Measurements from ENCODE around the gene LCE1A. TPM values are rescaled to one million over a fixed set of nuclear protein-coding genes. Genes with fewer than 3 reads are reported as not detected.

Gene LCE1A
- total and polyA plus RNA-seq, 2 of the 8 experiments (the other 6 are each of a cell fraction or from before 2014, with no cell fraction given), result not detected

DNA sequence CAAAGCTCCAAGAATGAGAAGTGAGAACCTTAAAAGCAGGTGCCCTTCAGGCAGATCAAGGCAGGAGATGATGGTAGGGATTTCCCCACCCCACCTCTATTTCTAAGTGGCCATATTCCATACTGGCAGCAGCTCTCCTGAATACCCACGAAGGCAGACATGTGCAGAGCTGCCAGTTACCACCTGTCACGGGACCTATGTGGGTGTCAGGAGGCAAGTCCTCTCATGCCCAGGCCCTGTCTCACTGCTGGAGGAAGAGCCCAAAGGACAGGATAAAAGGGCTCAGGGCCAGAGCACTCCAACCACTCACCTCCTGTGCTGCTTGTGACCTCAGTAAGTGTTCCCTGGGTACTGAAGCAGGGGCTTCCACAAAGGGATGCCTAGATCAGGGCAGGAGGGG is 16.2 kb upstream of the LCE1A start:
- CTCF ChIA-PET (ENCODE audit: partially characterized antibody), result no interaction called here
- no peak overlapping the region for H3K4me2 ChIP-seq (ENCODE audit: insufficient read depth in 1 of 2, low read depth in 2 of 2, low read length in 2 of 2)
- H3K9ac ChIP-seq (replicated peaks in 1 of 4; ENCODE audit: extremely low read depth in 1 of 4, low read depth in 3 of 4, low read length in 3 of 4), result no peak overlapping the region
- no peak overlapping the region for H2BK120ac ChIP-seq (replicated peaks; ENCODE audit: low read depth, low read length)
- H3K4me1 ChIP-seq (replicated peaks in 1 of 4; ENCODE audit: control insufficient read depth in 3 of 4, insufficient read depth in 4 of 4, low read length in 3 of 4), result no peaks in the 10 kb centered on the region
- H3K79me2 ChIP-seq (ENCODE audit: control insufficient read depth in 1 of 2, insufficient read depth in 2 of 2, low read length in 2 of 2), result no peaks in the 10 kb centered on the region
- FAIRE-seq, result no peak
- H3K23ac ChIP-seq (ENCODE audit: insufficient read length), result no peak overlapping the region
- DNase-seq (ENCODE audit: low read depth in 1 of 2, low spot score in 2 of 2), result no peak
- WGBS, 2 experiments (ENCODE audit: extremely low coverage in 1 of 2, insufficient coverage in 1 of 2, insufficient read length in 1 of 2, insufficient replicate concordance in 2 of 2, low coverage in 1 of 2, low lambda C conversion rate in 2 of 2, missing lambda C conversion rate in 1 of 2), result 69% methylated on average over 2 of the region's 2 CpGs; no CpG with 5 or more reads in 1 of the 2 experiments
- H2BK20ac ChIP-seq (ENCODE audit: low read length), result no peak overlapping the region
- H4K91ac ChIP-seq (replicated peaks; ENCODE audit: insufficient read length, low read length), result no peak overlapping the region
- H4K20me1 ChIP-seq (replicated peaks in 1 of 2; ENCODE audit: control insufficient read depth in 1 of 2, insufficient read depth in 2 of 2, low read length in 2 of 2), result no peaks in the 10 kb centered on the region
- H3K14ac ChIP-seq (ENCODE audit: insufficient read length), result no peak overlapping the region
- no peak overlapping the region for H3K27ac ChIP-seq (ENCODE audit: low read depth, low read length)
- H3K36me3 ChIP-seq (ENCODE audit: control insufficient read depth in 2 of 4, insufficient read depth in 4 of 4, low read length in 3 of 4), result no peaks in the 10 kb centered on the region
- no peak overlapping the region for H2BK15ac ChIP-seq (ENCODE audit: low read length)
- H3K56ac ChIP-seq (replicated peaks; ENCODE audit: insufficient read length, low read depth, low read length), result no peak overlapping the region
- no peak overlapping the region for H4K5ac ChIP-seq (ENCODE audit: insufficient read length, low read depth, low read length)
- no peak overlapping the region for H2AFZ ChIP-seq (ENCODE audit: low read length)
- H3K27me3 ChIP-seq (replicated peaks in 1 of 4; ENCODE audit: control insufficient read depth in 3 of 4, extremely low read depth in 1 of 4, insufficient read depth in 3 of 4, low read length in 3 of 4), result no peaks in the 10 kb centered on the region
- no peak overlapping the region for H3K18ac ChIP-seq (ENCODE audit: extremely low read depth, low read length)
- no peak overlapping the region for H4K8ac ChIP-seq (ENCODE audit: extremely low read depth, insufficient read depth, low read length)
- H2AK5ac ChIP-seq (ENCODE audit: low read depth, low read length), result no peak overlapping the region
- H2BK5ac ChIP-seq (ENCODE audit: low read depth, low read length), result no peak overlapping the region
- H3K79me1 ChIP-seq (ENCODE audit: low read depth, low read length), result no peaks in the 10 kb centered on the region
- POLR2A ChIA-PET (ENCODE audit: partially characterized antibody), result no interaction called here
- peaks cover 54 to 80% of the 10 kb centered on the region in 2 experiments for H3K9me3 ChIP-seq (ENCODE audit: insufficient read depth in 2 of 2, low read depth in 1 of 2, low read length in 1 of 2)
- H3K4ac ChIP-seq (replicated peaks; ENCODE audit: insufficient read length, low read depth, low read length), result no peak overlapping the region
- H2BK12ac ChIP-seq (ENCODE audit: low read depth, low read length), result no peak overlapping the region
- no peak overlapping the region for H3K4me3 ChIP-seq (ENCODE audit: extremely low read depth in 1 of 4, insufficient read depth in 2 of 4, low read depth in 3 of 4, low read length in 4 of 4)
- no peaks in the 10 kb centered on the region for H3K23me2 ChIP-seq (ENCODE audit: low read depth, low read length)
- TF ChIP-seq HDAC6 (IDR thresholded peaks at IDR 0.05; ENCODE audit: low read depth, low read length) (no peak), CTBP2 (IDR thresholded peaks at IDR 0.05; ENCODE audit: borderline replicate concordance, insufficient read depth, insufficient read length, low read length) (no peak), CBX8 (IDR thresholded peaks at IDR 0.05; ENCODE audit: borderline replicate concordance, low read depth, low read length) (no peak), SIN3A (conservative IDR thresholded peaks at IDR 0.05 in 1 of 2, IDR thresholded peaks at IDR 0.05 in 1 of 2; ENCODE audit: low read depth in 1 of 2, low read length in 2 of 2) (no peak), SP2 (IDR thresholded peaks at IDR 0.05; ENCODE audit: low read length) (no peak), CREB1 (IDR thresholded peaks at IDR 0.05) (no peak), YY1 (IDR thresholded peaks at IDR 0.05; ENCODE audit: low read depth, low read length) (no peak), RAD21 (IDR thresholded peaks at IDR 0.05 in 1 of 2, conservative IDR thresholded peaks at IDR 0.05 in 1 of 2; ENCODE audit: low read depth in 2 of 2, low read length in 2 of 2) (no peak), CHD1 (IDR thresholded peaks at IDR 0.05; ENCODE audit: low read depth, low read length) (no peak), FOSL1 (IDR thresholded peaks at IDR 0.05; ENCODE audit: insufficient read depth, low read depth, low read length) (no peak), TBP (IDR thresholded peaks at IDR 0.05; ENCODE audit: low read depth, low read length) (no peak), RXRA (IDR thresholded peaks at IDR 0.05; ENCODE audit: insufficient read depth, low read depth, low read length) (no peak)
- TF ChIP-seq, protein P1, sequence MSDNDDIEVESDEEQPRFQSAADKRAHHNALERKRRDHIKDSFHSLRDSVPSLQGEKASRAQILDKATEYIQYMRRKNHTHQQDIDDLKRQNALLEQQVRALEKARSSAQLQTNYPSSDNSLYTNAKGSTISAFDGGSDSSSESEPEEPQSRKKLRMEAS (IDR thresholded peaks at IDR 0.05), result no peak
